Measurements from ENCODE around the gene DNAJC24.
"Not testable (repeated sequence)": the region's sequence is repeated elsewhere in the genome, so short reads cannot be mapped to it uniquely, and the experiment has no call there.

DNAJC24 gene

GRCh38 chr11:31369348-31370329 is at the start of gene DNAJC24, which contains the start of gene DCDC1:
TSS of gene DNAJC24 (plus strand) at chr11:31369860. CDS start at chr11:31370749, 889 bp downstream.
TSS of gene DCDC1 (minus strand) at chr11:31369739. CDS start at chr11:31328280, 41,459 bp downstream.
- peak; percentile 96 for DNase-seq (ENCODE audit: low spot score)

DNA sequence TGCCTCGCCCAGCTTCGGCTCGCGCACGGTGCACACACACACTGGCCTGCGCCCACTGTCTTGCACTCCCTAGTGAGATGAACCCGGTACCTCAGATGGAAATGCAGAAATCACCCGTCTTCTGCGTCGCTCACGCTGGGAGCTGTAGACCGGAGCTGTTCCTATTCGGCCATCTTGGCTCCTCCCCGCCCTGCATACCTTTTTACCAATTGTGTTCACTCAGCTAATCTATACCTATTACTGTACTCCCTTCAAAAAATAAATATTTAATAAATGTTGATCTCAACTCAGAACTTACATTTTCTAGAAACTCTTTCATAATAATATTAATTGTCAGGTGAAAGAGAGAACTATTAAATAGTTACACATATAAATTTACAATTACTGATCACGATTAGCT is 48.2 kb upstream of the DNAJC24 start:
- not testable (repeated sequence) for DNase-seq (ENCODE audit: low spot score)

DNA sequence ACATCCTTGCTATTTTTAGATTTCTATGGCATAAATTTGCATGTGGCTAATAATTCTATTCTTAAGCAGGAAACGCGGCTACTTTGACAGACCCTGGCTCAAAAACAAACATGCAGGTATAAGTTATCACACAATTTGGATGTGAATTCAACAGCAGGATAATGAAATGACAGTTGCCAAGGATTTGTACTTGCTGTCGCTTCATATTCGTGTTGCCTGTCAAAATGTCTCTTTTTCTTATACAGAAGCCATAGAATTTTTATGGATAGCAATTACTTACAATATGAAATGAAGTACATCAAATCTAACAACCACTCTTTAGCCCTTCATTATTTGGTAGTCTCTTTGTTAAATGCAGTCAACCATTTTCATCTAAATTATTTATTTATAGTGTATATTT is 46.5 kb upstream of the DNAJC24 start:
- DNase-seq (ENCODE audit: low spot score): no peak

DNA sequence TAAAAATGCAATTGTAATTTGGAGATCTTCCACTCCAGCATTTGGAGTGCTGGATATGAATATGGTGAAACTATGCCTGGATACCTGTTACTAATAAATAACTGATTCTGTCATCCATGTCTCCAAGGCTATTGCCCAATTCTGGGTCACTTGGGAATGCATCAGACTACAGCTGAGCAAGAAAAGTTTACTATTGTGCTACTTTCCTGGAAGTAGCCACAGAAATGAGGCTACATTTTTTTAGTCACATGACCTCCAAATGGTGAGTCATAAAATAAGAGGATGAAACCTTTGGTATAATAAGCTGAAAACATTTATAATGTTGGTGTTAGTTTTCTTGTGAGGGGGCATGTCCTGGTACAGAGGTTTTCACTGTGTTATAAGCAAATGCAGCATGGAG is 44.5 kb upstream of the DNAJC24 start:
- peak; percentile 24 for DNase-seq (ENCODE audit: low spot score)

GRCh38 chr11:31326470-31327148 is 43.1 kb upstream of the DNAJC24 start:
- no peak for DNase-seq (ENCODE audit: low spot score)

DNA sequence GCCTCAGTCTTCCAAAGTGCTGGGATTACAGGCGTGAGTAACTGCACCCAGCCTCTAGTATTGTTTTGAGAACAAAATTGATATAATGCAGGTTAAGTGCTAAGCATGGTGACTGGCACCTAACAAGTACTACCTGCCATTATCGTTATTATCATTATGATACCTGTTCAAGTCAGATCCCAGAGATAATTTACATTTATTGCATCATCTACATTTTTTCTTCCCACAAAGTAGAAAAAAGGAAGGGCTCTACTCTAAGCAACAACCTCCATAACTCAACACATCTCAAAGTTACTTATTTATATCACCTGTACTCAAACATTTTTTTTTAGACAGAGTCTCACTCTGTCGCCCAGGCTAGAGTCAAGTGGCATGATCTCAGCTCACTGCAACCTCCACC is 42.2 kb upstream of the DNAJC24 start:
- DNase-seq (ENCODE audit: low spot score): no peak

DNA sequence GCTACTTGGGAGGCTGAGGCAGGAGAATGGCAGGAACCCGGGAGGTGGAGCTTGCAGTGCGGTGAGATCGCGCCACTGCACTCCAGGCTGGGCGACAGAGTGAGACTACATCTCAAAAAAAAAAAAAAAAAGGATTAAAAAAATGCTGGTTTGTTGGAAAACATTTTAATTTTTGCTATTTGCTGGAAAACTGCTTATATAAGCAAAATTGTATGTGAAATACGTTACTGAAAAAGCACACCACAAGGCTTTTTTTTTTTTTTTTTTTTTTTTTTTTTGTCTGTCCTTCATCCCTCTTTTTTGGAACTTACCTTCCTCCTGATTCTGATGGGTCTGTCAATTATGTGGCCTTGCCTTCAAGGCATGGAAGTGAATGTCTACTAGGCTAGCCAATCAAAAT is 41.0 kb upstream of the DNAJC24 start:
- no peak for DNase-seq (ENCODE audit: low spot score)

DNA sequence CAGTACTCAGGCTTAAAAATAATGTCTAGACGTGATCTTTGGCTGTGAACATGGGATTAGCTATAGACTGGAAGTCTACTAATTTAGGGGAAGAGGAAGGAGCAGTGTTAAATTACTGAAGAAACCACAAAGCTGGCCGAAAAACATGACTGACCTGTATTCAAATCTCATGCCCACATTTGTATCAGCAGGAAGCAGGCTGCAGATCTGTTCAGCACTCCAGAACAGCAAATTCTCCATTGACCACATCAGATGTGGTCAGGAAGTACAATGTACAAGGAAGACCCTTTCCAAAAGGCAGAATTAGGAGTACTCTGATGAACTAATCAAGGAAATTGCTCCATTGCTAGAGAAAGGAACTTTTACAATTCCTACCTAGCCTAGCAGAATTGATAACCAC is 31.9 kb upstream of the DNAJC24 start:
- no peak for DNase-seq (ENCODE audit: low spot score)

GRCh38 chr11:31340903-31341572 is 28.6 kb upstream of the DNAJC24 start:
- DNase-seq (ENCODE audit: low spot score): peak; percentile 40

GRCh38 chr11:31351168-31351567 is 18.5 kb upstream of the DNAJC24 start:
- no peak for DNase-seq (ENCODE audit: low spot score)

DNA sequence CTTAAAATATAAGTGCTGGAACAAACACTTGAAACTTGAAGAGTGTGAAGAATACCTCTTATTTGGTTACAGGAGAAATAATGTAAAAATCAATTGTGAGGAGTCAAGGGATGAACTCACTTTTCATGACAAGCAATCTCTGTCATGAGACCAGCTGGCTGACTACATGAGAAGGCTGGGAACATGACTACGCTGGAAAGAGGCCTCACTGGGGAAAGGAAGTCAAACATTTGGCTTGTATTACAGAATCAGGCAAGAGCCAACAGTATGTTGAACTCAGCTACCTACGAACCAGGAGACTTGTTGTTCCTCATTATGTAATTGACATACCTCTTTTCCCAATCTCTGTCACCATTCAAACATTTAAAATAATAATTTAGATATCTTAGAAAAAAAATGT is 14.5 kb upstream of the DNAJC24 start:
- no peak for DNase-seq (ENCODE audit: low spot score)

DNA sequence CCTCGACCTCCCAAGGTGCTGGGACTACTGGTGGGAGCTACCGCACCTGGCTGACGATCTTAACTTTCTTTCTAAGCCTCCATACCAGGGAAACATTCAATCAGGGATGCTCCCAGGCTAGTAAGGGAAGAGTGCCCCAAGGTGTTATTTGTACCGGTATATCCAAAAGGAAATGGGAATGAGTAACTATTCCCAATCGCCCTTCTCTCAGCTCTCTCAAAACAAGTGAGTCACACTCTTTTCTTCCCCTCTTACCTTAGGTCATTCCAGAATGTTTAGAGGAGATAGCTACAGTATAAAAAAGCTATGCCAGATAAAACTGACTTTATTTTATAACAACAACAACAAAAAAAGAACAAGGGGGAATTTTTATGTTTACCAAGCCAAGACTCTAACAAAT is 13.8 kb upstream of the DNAJC24 start:
- no peak for DNase-seq (ENCODE audit: low spot score)

- DNase-seq (ENCODE audit: low spot score): no peak
These were observed 7.9 kb upstream of the DNAJC24 start for GRCh38 chr11:31361743-31362142.

DNA sequence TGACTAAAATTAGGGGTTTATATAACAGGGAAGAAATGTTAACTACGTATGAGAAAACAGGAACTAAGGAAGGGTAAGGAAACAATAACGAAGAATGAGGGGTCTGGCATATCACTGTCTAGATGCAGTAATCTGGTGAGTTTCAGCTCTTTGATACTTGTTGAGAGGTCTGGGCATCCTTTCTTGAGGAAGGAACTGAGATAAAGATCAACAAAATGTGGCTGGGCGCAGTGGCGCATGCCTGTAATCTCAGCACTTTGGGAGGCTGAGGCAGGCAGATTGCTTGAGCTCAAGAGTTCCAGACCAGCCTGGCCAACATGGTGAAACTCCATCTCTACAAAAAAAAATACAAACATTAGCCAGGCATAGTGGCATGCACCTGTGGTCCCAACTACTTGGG is 2.9 kb upstream of the DNAJC24 start:
- no peak for DNase-seq (ENCODE audit: low spot score)

DNA sequence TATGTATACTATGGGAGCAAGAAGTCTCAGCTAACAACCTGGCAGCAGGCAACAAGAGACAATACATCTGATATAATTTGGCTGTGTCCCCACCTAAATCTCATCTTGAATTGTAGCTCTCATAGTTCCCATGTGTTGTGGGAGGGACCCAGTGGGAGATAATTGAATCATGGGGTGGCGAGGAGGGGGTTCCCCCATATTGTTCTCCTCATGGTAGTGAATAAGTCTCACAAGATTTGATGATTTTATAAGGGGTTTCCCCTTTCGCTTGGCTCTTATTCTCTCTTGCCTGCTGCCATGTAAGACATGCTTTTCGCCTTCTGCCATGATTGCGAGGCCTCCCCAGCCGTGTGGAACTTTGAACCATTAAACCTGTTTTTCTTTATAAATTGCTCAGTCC is 6.2 kb downstream of the DNAJC24 start:
- no peak for DNase-seq (ENCODE audit: low spot score)

- DNase-seq (ENCODE audit: low spot score): no peak
These were observed 13.5 kb downstream of the DNAJC24 start for GRCh38 chr11:31383116-31383515.

GRCh38 chr11:31387379-31387778 is 17.7 kb downstream of the DNAJC24 start:
- no peak for DNase-seq (ENCODE audit: low spot score)

DNA sequence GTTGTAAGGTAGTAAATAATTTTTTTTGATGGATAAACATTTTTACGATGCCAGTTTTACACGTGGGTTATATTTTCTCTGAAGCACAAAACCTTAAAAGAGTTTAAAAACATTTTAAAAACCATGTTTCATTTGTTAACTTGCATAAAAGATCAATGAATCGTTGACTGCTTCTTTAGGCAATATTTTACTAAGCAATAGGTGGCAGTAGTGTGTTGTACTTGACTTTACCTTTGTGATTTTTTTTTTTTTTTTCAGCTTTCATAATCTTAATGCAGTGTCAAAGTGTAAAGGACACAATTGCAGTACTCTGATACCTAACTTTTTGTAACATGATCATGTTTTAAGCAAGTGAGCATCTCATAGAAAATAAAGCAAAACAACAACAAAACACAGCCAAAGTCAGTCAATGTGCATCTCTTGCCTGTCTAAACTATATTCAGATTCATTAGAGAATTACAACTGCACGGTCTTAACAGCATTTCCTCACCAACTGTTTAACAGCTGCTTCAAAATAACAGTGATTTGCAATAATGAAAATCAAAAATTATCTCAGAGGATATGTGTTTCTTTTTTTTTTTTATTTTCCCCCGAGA is 27.7 kb downstream of the DNAJC24 start:
- peak; percentile 26 for DNase-seq (ENCODE audit: low spot score)

GRCh38 chr11:31404614-31405013 is 35.0 kb downstream of the DNAJC24 start:
- DNase-seq (ENCODE audit: low spot score): no peak

- DNase-seq (ENCODE audit: low spot score): no peak
These were observed 38.5 kb downstream of the DNAJC24 start for GRCh38 chr11:31408201-31408600.

GRCh38 chr11:31412946-31413345 is 43.3 kb downstream of the DNAJC24 start:
- DNase-seq (ENCODE audit: low spot score): peak; percentile 15

DNA sequence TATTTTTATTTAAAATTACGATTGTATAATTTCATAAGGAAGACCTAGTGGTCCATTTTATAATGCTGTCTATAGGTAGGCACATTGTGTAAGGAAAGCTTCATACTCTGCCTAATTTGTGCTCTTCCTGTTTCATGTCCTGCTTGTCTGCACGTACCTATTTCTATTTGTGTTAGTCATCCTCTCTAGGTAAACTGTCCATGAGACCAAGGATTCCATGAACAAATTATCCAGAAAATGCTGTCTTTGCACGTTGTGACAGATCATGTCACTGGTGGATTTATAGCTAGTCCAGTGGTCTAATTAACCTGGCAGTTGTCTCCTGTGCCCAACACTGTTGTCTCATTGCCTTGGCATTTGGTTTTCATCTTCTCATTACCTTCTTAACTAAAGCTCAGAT is 44.7 kb downstream of the DNAJC24 start:
- no peak for DNase-seq (ENCODE audit: low spot score)
